ENCODE measurements around the gene HOXC13. TPM values are rescaled to one million over a fixed set of nuclear protein-coding genes. Genes with fewer than 3 reads are reported as not detected.
A peak's percentile ranks its signal among the peaks of the same experiment; 100 is the strongest.

Gene HOXC13
- total and polyA plus RNA-seq, 2 experiments from 2014 or later: 0.10 TPM; not detected in 1

GRCh38 chr12:53954694-53955035 is 16.0 kb downstream of the HOXC13 start, which contains the start of gene HOXC12 (continued):
- TF ChIP-seq ZNF462 (CRISPR knock-in tag; IDR thresholded peaks at IDR 0.05) (no peak), CREB1 (CRISPR knock-in tag; IDR thresholded peaks at IDR 0.05; ENCODE audit: low read depth) (no peak), JUNB (IDR thresholded peaks at IDR 0.05; ENCODE audit: unreplicated experiment) (no peak), ZNF114 (CRISPR knock-in tag; IDR thresholded peaks at IDR 0.05) (no peak)

GRCh38 chr12:53955036-53955775 is 16.6 kb downstream of the HOXC13 start:
- ATAC-seq: peak; percentile 3; the same call in 2 of the 3 replicates
- H3K4me3 Mint-ChIP-seq: no peak overlapping the region
- peaks cover 98% of the 10 kb centered on the region for H3K27me3 Mint-ChIP-seq (ENCODE audit: insufficient read depth, low read depth, poor library complexity)
- Histone ChIP-seq H2AFZ (no peak overlapping the region), H4K20me1 (replicated peaks; ENCODE audit: insufficient read depth) (peaks cover 53% of the 10 kb centered on the region), H3K4me1 (ENCODE audit: insufficient read depth) (peaks cover 19% of the 10 kb centered on the region), H3F3A (replicated peaks; ENCODE audit: low read depth) (peaks cover 58% of the 10 kb centered on the region), H3K36me3 (ENCODE audit: insufficient read depth) (no peaks in the 10 kb centered on the region; the same call in 1 of the 2 replicates), H3K27ac (ENCODE audit: low read depth) (no peak overlapping the region), H3K4me2 (peak overlapping the region; percentile 43; the same call in 1 of the 2 replicates), H3K27me3 (ENCODE audit: insufficient read depth) (peaks cover 100% of the 10 kb centered on the region), H3K4me3 (peak overlapping the region; percentile 35; the same call in 1 of the 2 replicates), H3K9me2 (ENCODE audit: insufficient read depth) (no peaks in the 10 kb centered on the region), H3K79me2 (replicated peaks; ENCODE audit: insufficient read depth) (no peaks in the 10 kb centered on the region)
- peak; percentile 97 for TF ChIP-seq EZH2 (IDR thresholded peaks at IDR 0.05; ENCODE audit: low read depth, unreplicated experiment)
- peak; percentile 98 for TF ChIP-seq EZH2phosphoT487 (IDR thresholded peaks at IDR 0.05; ENCODE audit: unreplicated experiment)
- no peak for TF ChIP-seq STAT1 (IDR thresholded peaks at IDR 0.05; ENCODE audit: unreplicated experiment)
- H3K36me3 Mint-ChIP-seq (ENCODE audit: low read depth): peaks cover 3% of the 10 kb centered on the region; the same call in 1 of the 3 replicates
- peaks cover 6% of the 10 kb centered on the region for H3K9me3 Mint-ChIP-seq
- no peak overlapping the region for H3K27ac Mint-ChIP-seq
- DNase-seq (ENCODE audit: low spot score): peak; percentile 50
- H3K4me1 Mint-ChIP-seq: peaks cover 27% of the 10 kb centered on the region

Measured in GM23338 (cell line).